Measurements from ENCODE around the gene CYB5B. TPM values are rescaled to one million over a fixed set of nuclear protein-coding genes. Genes with fewer than 3 reads are reported as not detected.

CYB5B gene
- total and polyA plus RNA-seq, 2 experiments from 2014 or later = 47.1 to 115 TPM

DNA sequence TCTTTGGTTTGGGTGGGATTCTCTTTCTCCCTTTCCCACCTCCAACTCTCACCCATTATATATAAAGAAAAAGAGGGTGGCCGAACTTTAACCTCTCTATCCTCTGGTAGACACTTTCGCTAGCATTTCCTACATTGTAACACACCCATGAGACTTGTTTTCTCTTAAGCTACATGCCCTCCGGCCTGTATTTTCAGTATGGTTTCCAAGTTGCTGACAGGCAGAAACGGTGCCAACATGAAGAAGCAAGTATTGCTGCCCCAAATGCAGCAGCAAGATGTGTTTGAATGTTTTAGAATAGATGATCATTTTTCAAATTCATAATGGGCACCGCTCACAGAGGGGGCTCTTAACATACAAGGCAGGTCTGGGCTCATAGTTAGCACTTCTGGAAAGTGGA lies 18.7 kb upstream of the CYB5B start:
- Histone ChIP-seq H3K9me2 (ENCODE audit: insufficient read depth) (no peaks in the 10 kb centered on the region), H3K9me3 (ENCODE audit: low read depth) (no peaks in the 10 kb centered on the region), H4K20me1 (ENCODE audit: insufficient read depth) (no peaks in the 10 kb centered on the region), H3K36me3 (ENCODE audit: low read depth) (no peaks in the 10 kb centered on the region), H3K4me2 (ENCODE audit: unreplicated experiment) (no peak overlapping the region), H3K9ac (no peak overlapping the region), H3K4me3 (no peak overlapping the region), H3F3A (ENCODE audit: insufficient read depth) (peaks cover 20% of the 10 kb centered on the region), H3K27ac (no peak overlapping the region), H3K79me2 (ENCODE audit: insufficient read depth) (no peaks in the 10 kb centered on the region), H3K4me1 (ENCODE audit: insufficient read depth) (peaks cover 21% of the 10 kb centered on the region), H2AFZ (no peak overlapping the region), H3K27me3 (replicated peaks; ENCODE audit: insufficient read depth) (no peaks in the 10 kb centered on the region)
- no peak for DNase-seq
- TF ChIP-seq EZH2phosphoT487 (IDR thresholded peaks at IDR 0.05; ENCODE audit: insufficient read depth, low read depth) (no peak), EZH2 (IDR thresholded peaks at IDR 0.05; ENCODE audit: insufficient read depth, poor library complexity, severe bottlenecking) (no peak)
- in situ Hi-C loops (cut with MboI) = no loop called here
- 61 to 68% methylated on average over 5 of the region's 5 CpGs for WGBS, 2 experiments (ENCODE audit: low coverage in 1 of 2, low lambda C conversion rate in 2 of 2, missing lambda C conversion rate in 2 of 2)

DNA sequence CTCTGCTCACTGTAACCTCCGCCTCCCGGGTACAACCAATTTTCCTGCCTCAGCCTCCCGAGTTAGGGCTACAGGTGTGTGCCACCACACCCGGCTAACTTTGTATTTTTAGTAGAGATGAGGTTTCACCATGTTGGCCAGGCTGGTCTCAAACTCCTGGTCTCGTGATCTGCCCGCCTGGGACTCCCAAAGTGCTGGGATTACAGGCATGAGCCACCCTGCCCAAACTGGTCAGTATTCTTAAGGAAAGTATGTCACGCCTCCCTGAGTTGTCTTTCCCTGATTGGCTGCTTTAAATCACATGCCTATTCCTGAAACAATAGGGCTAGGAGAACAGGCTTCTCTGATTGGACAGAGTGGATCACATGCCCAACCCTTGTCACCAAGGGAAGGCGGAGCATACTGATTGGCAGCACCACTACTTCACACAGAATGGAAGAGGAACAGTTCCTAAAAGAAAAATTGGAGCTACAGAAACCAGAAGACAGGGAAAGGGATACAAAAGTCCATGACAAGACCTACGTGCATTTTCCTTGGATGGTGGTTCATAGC lies 17.6 kb upstream of the CYB5B start:
- H3K79me2 ChIP-seq (ENCODE audit: insufficient read depth) = no peaks in the 10 kb centered on the region
- no peaks in the 10 kb centered on the region for H3K9me2 ChIP-seq (ENCODE audit: insufficient read depth)
- no peak overlapping the region for H3K4me3 ChIP-seq
- 93 to 95% methylated on average over 9 of the region's 9 CpGs for WGBS, 2 experiments (ENCODE audit: low coverage in 1 of 2, low lambda C conversion rate in 2 of 2, missing lambda C conversion rate in 2 of 2)
- DNase-seq = peak; percentile 21
- in situ Hi-C loops (cut with MboI) = no loop called here
- no peak overlapping the region for H3K27ac ChIP-seq
- H3K4me1 ChIP-seq (ENCODE audit: insufficient read depth) = peaks cover 23% of the 10 kb centered on the region
- no peaks in the 10 kb centered on the region for H3K9me3 ChIP-seq (ENCODE audit: low read depth)
- TF ChIP-seq EZH2phosphoT487 (IDR thresholded peaks at IDR 0.05; ENCODE audit: insufficient read depth, low read depth) = no peak
- TF ChIP-seq EZH2 (IDR thresholded peaks at IDR 0.05; ENCODE audit: insufficient read depth, poor library complexity, severe bottlenecking) = no peak
- peaks cover 22% of the 10 kb centered on the region for H3F3A ChIP-seq (ENCODE audit: insufficient read depth)
- H3K9ac ChIP-seq = no peak overlapping the region
- no peaks in the 10 kb centered on the region for H3K27me3 ChIP-seq (replicated peaks; ENCODE audit: insufficient read depth)
- no peak overlapping the region for H3K4me2 ChIP-seq (ENCODE audit: unreplicated experiment)
- H3K36me3 ChIP-seq (ENCODE audit: low read depth) = no peaks in the 10 kb centered on the region
- no peaks in the 10 kb centered on the region for H4K20me1 ChIP-seq (ENCODE audit: insufficient read depth)
- H2AFZ ChIP-seq = no peak overlapping the region

GRCh38 chr16:69407702-69408323 lies 16.6 kb upstream of the CYB5B start:
- H3K4me2 ChIP-seq (ENCODE audit: unreplicated experiment) = no peak overlapping the region
- in situ Hi-C loops (cut with MboI) = no loop called here
- H3K9me3 ChIP-seq (ENCODE audit: low read depth) = no peaks in the 10 kb centered on the region
- no peak overlapping the region for H2AFZ ChIP-seq
- H3K79me2 ChIP-seq (ENCODE audit: insufficient read depth) = no peaks in the 10 kb centered on the region
- H3K36me3 ChIP-seq (ENCODE audit: low read depth) = no peaks in the 10 kb centered on the region
- 92% methylated on average over 7 of the region's 7 CpGs for WGBS, 2 experiments (ENCODE audit: low coverage in 1 of 2, low lambda C conversion rate in 2 of 2, missing lambda C conversion rate in 2 of 2)
- no peak for DNase-seq
- no peaks in the 10 kb centered on the region for H3K9me2 ChIP-seq (ENCODE audit: insufficient read depth)
- no peak overlapping the region for H3K9ac ChIP-seq
- H3K27me3 ChIP-seq (replicated peaks; ENCODE audit: insufficient read depth) = no peaks in the 10 kb centered on the region
- H3K4me3 ChIP-seq = no peak overlapping the region
- H3F3A ChIP-seq (ENCODE audit: insufficient read depth) = peaks cover 22% of the 10 kb centered on the region
- H3K4me1 ChIP-seq (ENCODE audit: insufficient read depth) = peaks cover 23% of the 10 kb centered on the region
- TF ChIP-seq EZH2phosphoT487 (IDR thresholded peaks at IDR 0.05; ENCODE audit: insufficient read depth, low read depth) = no peak
- no peak for TF ChIP-seq EZH2 (IDR thresholded peaks at IDR 0.05; ENCODE audit: insufficient read depth, poor library complexity, severe bottlenecking)
- H4K20me1 ChIP-seq (ENCODE audit: insufficient read depth) = no peaks in the 10 kb centered on the region
- H3K27ac ChIP-seq = no peak overlapping the region

GRCh38 chr16:69408475-69408874 lies 15.9 kb upstream of the CYB5B start:
- H3K27me3 ChIP-seq (replicated peaks; ENCODE audit: insufficient read depth) = no peaks in the 10 kb centered on the region
- H3K9me2 ChIP-seq (ENCODE audit: insufficient read depth) = no peaks in the 10 kb centered on the region
- H2AFZ ChIP-seq = no peak overlapping the region
- H3K27ac ChIP-seq = no peak overlapping the region
- no peak overlapping the region for H3K9ac ChIP-seq
- no peaks in the 10 kb centered on the region for H3K9me3 ChIP-seq (ENCODE audit: low read depth)
- no peaks in the 10 kb centered on the region for H4K20me1 ChIP-seq (ENCODE audit: insufficient read depth)
- H3K4me3 ChIP-seq = no peak overlapping the region
- WGBS, 2 experiments (ENCODE audit: low coverage in 1 of 2, low lambda C conversion rate in 2 of 2, missing lambda C conversion rate in 2 of 2) = 65 to 67% methylated on average over 6 of the region's 6 CpGs
- H3K4me2 ChIP-seq (ENCODE audit: unreplicated experiment) = no peak overlapping the region
- H3K79me2 ChIP-seq (ENCODE audit: insufficient read depth) = no peaks in the 10 kb centered on the region
- H3F3A ChIP-seq (ENCODE audit: insufficient read depth) = peaks cover 22% of the 10 kb centered on the region
- peaks cover 23% of the 10 kb centered on the region for H3K4me1 ChIP-seq (ENCODE audit: insufficient read depth)
- no peaks in the 10 kb centered on the region for H3K36me3 ChIP-seq (ENCODE audit: low read depth)
- TF ChIP-seq EZH2 (IDR thresholded peaks at IDR 0.05; ENCODE audit: insufficient read depth, poor library complexity, severe bottlenecking) (no peak), EZH2phosphoT487 (IDR thresholded peaks at IDR 0.05; ENCODE audit: insufficient read depth, low read depth) (no peak)
- in situ Hi-C loops (cut with MboI) = no loop called here
- no peak for DNase-seq
